ENCODE measurements around the gene EIPR1. TPM values are rescaled to one million over a fixed set of nuclear protein-coding genes. Genes with fewer than 3 reads are reported as not detected.
"Not testable (repeated sequence)": the region's sequence is repeated elsewhere in the genome, so short reads cannot be mapped to it uniquely, and the experiment has no call there.

Gene EIPR1
- total RNA-seq, 4 donors from 2014 or later, result 26.1 to 51.6 (median 40.0) TPM

- Histone ChIP-seq H3K4me1 (peaks cover 0 to 4% of the 10 kb centered on the region in 2 donors), H3K36me3 (peaks cover 0 to 4% of the 10 kb centered on the region in 2 donors), H3K27ac (no peak overlapping the region), H3K27me3 (no peaks in the 10 kb centered on the region), H3K9me3 (no peaks in the 10 kb centered on the region), H3K4me3 (replicated peaks in 1 of 3) (no peak overlapping the region)
- intact Hi-C loops (cut with DNase I), result no loop called here
- no peak for DNase-seq
- 72 to 75% methylated on average over 14 of the region's 14 CpGs for WGBS, 2 donors
- no peak for TF ChIP-seq CTCF (IDR thresholded peaks at IDR 0.05)
- no peak for TF ChIP-seq POLR2A (IDR thresholded peaks at IDR 0.05)
Observed at GRCh38 chr2:3200420-3200939, 177.1 kb downstream of the EIPR1 start.

- H3K4me1 ChIP-seq, result peaks cover 0 to 4% of the 10 kb centered on the region in 2 donors
- H3K36me3 ChIP-seq, result peaks cover 0 to 4% of the 10 kb centered on the region in 2 donors
- no peaks in the 10 kb centered on the region for H3K27me3 ChIP-seq
- intact Hi-C loops (cut with DNase I), result loop anchor here (10.0 kb wide), 1 partner anchor 85 kb away; no protein-coding TSS in a partner anchor
- no peaks in the 10 kb centered on the region for H3K9me3 ChIP-seq
- H3K27ac ChIP-seq, result no peak overlapping the region
- no peak for DNase-seq
- TF ChIP-seq POLR2A (IDR thresholded peaks at IDR 0.05) (no peak), CTCF (IDR thresholded peaks at IDR 0.05) (no peak)
- 73 to 85% methylated on average over 10 to 12 of the region's 12 CpGs for WGBS, 2 donors
- no peak overlapping the region for H3K4me3 ChIP-seq (replicated peaks in 1 of 3)
Observed at GRCh38 chr2:3199627-3200345, 177.8 kb downstream of the EIPR1 start.

GRCh38 chr2:3198671-3199192 lies 178.9 kb downstream of the EIPR1 start:
- H3K9me3 ChIP-seq; H3K27me3 ChIP-seq; H3K4me3 ChIP-seq (replicated peaks in 1 of 3); H3K4me1 ChIP-seq; H3K27ac ChIP-seq; H3K36me3 ChIP-seq; DNase-seq: not testable (repeated sequence)
- 79 to 82% methylated on average over 7 to 9 of the region's 10 CpGs for WGBS, 2 donors
- intact Hi-C loops (cut with DNase I), result loop anchor here (10.0 kb wide), 1 partner anchor 86 kb away; no protein-coding TSS in a partner anchor

- intact Hi-C loops (cut with DNase I), result loop anchor here (10.0 kb wide), 1 partner anchor 87 kb away; no protein-coding TSS in a partner anchor
- Histone ChIP-seq H3K36me3 (peaks cover 0 to 4% of the 10 kb centered on the region in 2 donors), H3K4me3 (replicated peaks in 1 of 3) (no peak overlapping the region), H3K27ac (no peak overlapping the region), H3K27me3 (no peaks in the 10 kb centered on the region), H3K9me3 (no peaks in the 10 kb centered on the region), H3K4me1 (peaks cover 0 to 5% of the 10 kb centered on the region in 2 donors)
- 96 to 98% methylated on average over 10 to 11 of the region's 11 CpGs for WGBS, 2 donors
- TF ChIP-seq POLR2A (IDR thresholded peaks at IDR 0.05) (no peak), CTCF (IDR thresholded peaks at IDR 0.05) (no peak)
- no peak for DNase-seq
Observed at GRCh38 chr2:3198119-3198518, 179.5 kb downstream of the EIPR1 start.

GRCh38 chr2:3197308-3197707 lies 180.3 kb downstream of the EIPR1 start:
- 79 to 86% methylated on average over 9 to 12 of the region's 12 CpGs for whole genome bisulfite sequencing, 2 donors
- peaks cover 0 to 5% of the 10 kb centered on the region in 2 donors for H3K4me1 ChIP-seq
- no peaks in the 10 kb centered on the region for H3K9me3 ChIP-seq
- no peak overlapping the region for H3K4me3 ChIP-seq (replicated peaks in 1 of 3)
- H3K27me3 ChIP-seq, result no peaks in the 10 kb centered on the region
- intact Hi-C loops (cut with DNase I), result loop anchor here (10.0 kb wide), 1 partner anchor 87 kb away; no protein-coding TSS in a partner anchor
- no peak for TF ChIP-seq CTCF (IDR thresholded peaks at IDR 0.05)
- H3K27ac ChIP-seq, result no peak overlapping the region
- H3K36me3 ChIP-seq, result peaks cover 0 to 4% of the 10 kb centered on the region in 2 donors
- DNase-seq, result no peak
